Measurements from ENCODE around the gene LPAR1. TPM values are rescaled to one million over a fixed set of nuclear protein-coding genes. Genes with fewer than 3 reads are reported as not detected.

Gene LPAR1
- polyA plus RNA-seq, 3 donors, result 15.1 to 18.1 (median 17.5) TPM

DNA sequence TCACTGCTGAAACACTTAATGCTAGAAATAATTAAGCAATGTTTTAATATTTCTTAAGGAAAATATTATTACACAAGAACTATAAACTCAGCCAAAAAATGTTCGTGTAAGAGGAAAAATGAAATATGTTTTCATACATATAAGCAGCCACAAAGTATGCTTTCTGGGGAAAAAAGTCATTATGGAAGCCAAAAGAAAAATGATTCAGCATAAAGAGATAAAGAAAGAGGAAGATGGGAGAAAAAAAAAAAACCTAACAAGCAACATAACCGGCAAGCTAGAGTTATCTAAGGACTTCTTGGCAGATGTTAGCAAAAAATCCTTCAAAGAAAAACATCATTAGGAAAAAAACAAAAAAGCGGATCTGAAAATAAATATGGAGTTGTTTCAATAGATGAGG is 190.6 kb downstream of the LPAR1 start:
- H4K20me1 ChIP-seq (ENCODE audit: insufficient read depth, low read length), result no peaks in the 10 kb centered on the region
- H3K27ac ChIP-seq (ENCODE audit: low read depth in 1 of 2, low read length in 2 of 2), result no peak overlapping the region
- WGBS (ENCODE audit: insufficient coverage), result no CpG with 5 or more reads among the region's 3 CpGs
- H3K4me3 ChIP-seq (replicated peaks in 1 of 3; ENCODE audit: low read depth in 2 of 3, low read length in 3 of 3), result no peak overlapping the region
- H3K9me3 ChIP-seq (replicated peaks in 1 of 2; ENCODE audit: control insufficient read depth in 1 of 2, insufficient read depth in 1 of 2, low read length in 2 of 2), result no peaks in the 10 kb centered on the region
- Mint-ChIP-seq H3K36me3 (no peaks in the 10 kb centered on the region), H3K27me3 (ENCODE audit: low read depth in 3 of 3) (peaks cover 0 to 2% (median 1%) of the 10 kb centered on the region in 3 donors), H3K4me3 (no peak overlapping the region), H3K9me3 (peaks cover 0 to 4% (median 2%) of the 10 kb centered on the region in 7 donors), H3K27ac (no peak overlapping the region), H3K4me1 (peaks cover 7% of the 10 kb centered on the region)
- H3K9ac ChIP-seq (ENCODE audit: insufficient read depth, low read length, poor library complexity, severe bottlenecking), result no peak overlapping the region
- H2AFZ ChIP-seq (ENCODE audit: insufficient read depth, low read depth, low read length, poor library complexity, severe bottlenecking), result no peak overlapping the region
- H3K36me3 ChIP-seq (replicated peaks in 1 of 2; ENCODE audit: control insufficient read depth in 1 of 2, insufficient read depth in 2 of 2, low read length in 2 of 2), result no peaks in the 10 kb centered on the region
- TF ChIP-seq, protein P1, sequence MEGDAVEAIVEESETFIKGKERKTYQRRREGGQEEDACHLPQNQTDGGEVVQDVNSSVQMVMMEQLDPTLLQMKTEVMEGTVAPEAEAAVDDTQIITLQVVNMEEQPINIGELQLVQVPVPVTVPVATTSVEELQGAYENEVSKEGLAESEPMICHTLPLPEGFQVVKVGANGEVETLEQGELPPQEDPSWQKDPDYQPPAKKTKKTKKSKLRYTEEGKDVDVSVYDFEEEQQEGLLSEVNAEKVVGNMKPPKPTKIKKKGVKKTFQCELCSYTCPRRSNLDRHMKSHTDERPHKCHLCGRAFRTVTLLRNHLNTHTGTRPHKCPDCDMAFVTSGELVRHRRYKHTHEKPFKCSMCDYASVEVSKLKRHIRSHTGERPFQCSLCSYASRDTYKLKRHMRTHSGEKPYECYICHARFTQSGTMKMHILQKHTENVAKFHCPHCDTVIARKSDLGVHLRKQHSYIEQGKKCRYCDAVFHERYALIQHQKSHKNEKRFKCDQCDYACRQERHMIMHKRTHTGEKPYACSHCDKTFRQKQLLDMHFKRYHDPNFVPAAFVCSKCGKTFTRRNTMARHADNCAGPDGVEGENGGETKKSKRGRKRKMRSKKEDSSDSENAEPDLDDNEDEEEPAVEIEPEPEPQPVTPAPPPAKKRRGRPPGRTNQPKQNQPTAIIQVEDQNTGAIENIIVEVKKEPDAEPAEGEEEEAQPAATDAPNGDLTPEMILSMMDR (IDR thresholded peaks at IDR 0.05), result no peak
- H3K27me3 ChIP-seq (ENCODE audit: control insufficient read depth in 2 of 2, insufficient read depth in 2 of 2, low read length in 2 of 2), result no peaks in the 10 kb centered on the region
- intact Hi-C loops (cut with micrococcal nuclease), result no loop called here
- H3K4me1 ChIP-seq (ENCODE audit: control insufficient read depth in 1 of 2, insufficient read depth in 2 of 2, low read length in 2 of 2), result peaks cover 0 to 7% of the 10 kb centered on the region in 2 donors
- DNase-seq, result no peak
- no peaks in the 10 kb centered on the region for H3K79me2 ChIP-seq (ENCODE audit: insufficient read depth, low read length)
- no peak overlapping the region for H3K4me2 ChIP-seq (replicated peaks; ENCODE audit: extremely low read depth, low read length, poor library complexity, severe bottlenecking)

DNA sequence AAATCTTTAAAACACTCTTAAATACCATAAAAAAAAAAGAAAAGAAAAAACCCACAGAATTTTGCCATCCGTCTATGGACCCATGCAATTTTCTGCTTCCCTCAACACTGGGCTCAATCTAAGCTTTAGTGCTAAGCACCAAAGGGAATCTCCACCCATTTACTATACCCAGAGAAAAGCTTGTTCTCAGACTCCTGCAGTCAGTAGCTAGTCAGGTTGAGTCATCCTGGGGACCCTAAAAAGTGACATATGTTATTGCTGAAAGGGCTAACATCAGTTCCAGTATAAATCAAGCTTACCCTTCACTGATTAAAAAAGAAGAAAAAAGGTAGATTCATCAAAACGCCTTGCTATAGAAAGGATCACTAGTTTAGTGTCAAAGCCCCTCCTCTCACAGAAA is 192.1 kb downstream of the LPAR1 start:
- Histone ChIP-seq H4K20me1 (ENCODE audit: insufficient read depth, low read length) (no peaks in the 10 kb centered on the region), H2AFZ (ENCODE audit: insufficient read depth, low read depth, low read length, poor library complexity, severe bottlenecking) (no peak overlapping the region), H3K9ac (ENCODE audit: insufficient read depth, low read length, poor library complexity, severe bottlenecking) (no peak overlapping the region), H3K36me3 (replicated peaks in 1 of 2; ENCODE audit: control insufficient read depth in 1 of 2, insufficient read depth in 2 of 2, low read length in 2 of 2) (no peaks in the 10 kb centered on the region), H3K4me1 (ENCODE audit: control insufficient read depth in 1 of 2, insufficient read depth in 2 of 2, low read length in 2 of 2) (peaks cover 0 to 7% of the 10 kb centered on the region in 2 donors), H3K4me3 (replicated peaks in 1 of 3; ENCODE audit: low read depth in 2 of 3, low read length in 3 of 3) (no peak overlapping the region), H3K27me3 (ENCODE audit: control insufficient read depth in 2 of 2, insufficient read depth in 2 of 2, low read length in 2 of 2) (no peaks in the 10 kb centered on the region), H3K27ac (ENCODE audit: low read depth in 1 of 2, low read length in 2 of 2) (no peak overlapping the region), H3K79me2 (ENCODE audit: insufficient read depth, low read length) (no peaks in the 10 kb centered on the region), H3K4me2 (replicated peaks; ENCODE audit: extremely low read depth, low read length, poor library complexity, severe bottlenecking) (no peak overlapping the region), H3K9me3 (replicated peaks in 1 of 2; ENCODE audit: control insufficient read depth in 1 of 2, insufficient read depth in 1 of 2, low read length in 2 of 2) (no peaks in the 10 kb centered on the region)
- Mint-ChIP-seq H3K9me3 (peaks cover 0 to 4% (median 2%) of the 10 kb centered on the region in 7 donors), H3K4me1 (peaks cover 7% of the 10 kb centered on the region), H3K36me3 (no peaks in the 10 kb centered on the region), H3K27me3 (ENCODE audit: low read depth in 3 of 3) (peaks cover 0 to 2% (median 1%) of the 10 kb centered on the region in 3 donors), H3K27ac (no peak overlapping the region), H3K4me3 (no peak overlapping the region)
- TF ChIP-seq, protein P1 (IDR thresholded peaks at IDR 0.05), result no peak
- intact Hi-C loops (cut with micrococcal nuclease), result no loop called here
- 100% methylated on average over 1 of the region's 2 CpGs for WGBS (ENCODE audit: insufficient coverage)
- no peak for DNase-seq
